Measurements from ENCODE around the gene ZNF740. TPM values are rescaled to one million over a fixed set of nuclear protein-coding genes. Genes with fewer than 3 reads are reported as not detected.

ZNF740 gene
- total and polyA plus RNA-seq, 2 of the 8 experiments (the other 6 are each of a cell fraction or from before 2014, with no cell fraction given): 8.2 to 40.0 TPM

- DNase-seq (ENCODE audit: low read depth in 1 of 2, low spot score in 2 of 2) (no peak), FAIRE-seq (no peak)
- Histone ChIP-seq H4K8ac (ENCODE audit: extremely low read depth, insufficient read depth, low read length) (no peak overlapping the region), H3K4ac (replicated peaks; ENCODE audit: insufficient read length, low read depth, low read length) (no peak overlapping the region), H3K4me2 (ENCODE audit: insufficient read depth in 1 of 2, low read depth in 2 of 2, low read length in 2 of 2) (no peak overlapping the region), H2AK5ac (ENCODE audit: low read depth, low read length) (no peak overlapping the region), H3K36me3 (ENCODE audit: control insufficient read depth in 2 of 4, insufficient read depth in 4 of 4, low read length in 3 of 4) (peaks cover 0 to under 1% (median 0%) of the 10 kb centered on the region in 4 experiments; a peak in 1 of 8 replicates), H3K18ac (ENCODE audit: extremely low read depth, low read length) (no peak overlapping the region), H4K91ac (replicated peaks; ENCODE audit: insufficient read length, low read length) (no peak overlapping the region), H2BK5ac (ENCODE audit: low read depth, low read length) (no peak overlapping the region), H2BK20ac (ENCODE audit: low read length) (no peak overlapping the region), H4K20me1 (replicated peaks in 1 of 2; ENCODE audit: control insufficient read depth in 1 of 2, insufficient read depth in 2 of 2, low read length in 2 of 2) (peaks cover 4 to 8% of the 10 kb centered on the region in 2 experiments), H3K27ac (ENCODE audit: low read depth, low read length) (no peak overlapping the region), H2BK120ac (replicated peaks; ENCODE audit: low read depth, low read length) (no peak overlapping the region), H4K5ac (ENCODE audit: insufficient read length, low read depth, low read length) (no peak overlapping the region), H3K4me3 (ENCODE audit: extremely low read depth in 1 of 4, insufficient read depth in 2 of 4, low read depth in 3 of 4, low read length in 4 of 4) (no peak overlapping the region), H3K79me2 (ENCODE audit: control insufficient read depth in 1 of 2, insufficient read depth in 2 of 2, low read length in 2 of 2) (no peaks in the 10 kb centered on the region; a peak in 1 of 4 replicates), H3K14ac (ENCODE audit: insufficient read length) (no peak overlapping the region), H3K27me3 (replicated peaks in 1 of 4; ENCODE audit: control insufficient read depth in 3 of 4, extremely low read depth in 1 of 4, insufficient read depth in 3 of 4, low read length in 3 of 4) (peaks cover 14 to 69% (median 50%) of the 10 kb centered on the region in 4 experiments), H3K9ac (replicated peaks in 1 of 4; ENCODE audit: extremely low read depth in 1 of 4, low read depth in 3 of 4, low read length in 3 of 4) (no peak overlapping the region), H3K79me1 (ENCODE audit: low read depth, low read length) (no peaks in the 10 kb centered on the region), H3K23ac (ENCODE audit: insufficient read length) (no peak overlapping the region), H3K23me2 (ENCODE audit: low read depth, low read length) (peaks cover 8% of the 10 kb centered on the region), H2BK15ac (ENCODE audit: low read length) (no peak overlapping the region), H2AFZ (ENCODE audit: low read length) (no peak overlapping the region), H2BK12ac (ENCODE audit: low read depth, low read length) (no peak overlapping the region), H3K56ac (replicated peaks; ENCODE audit: insufficient read length, low read depth, low read length) (no peak overlapping the region), H3K9me3 (ENCODE audit: insufficient read depth in 2 of 2, low read depth in 1 of 2, low read length in 1 of 2) (no peaks in the 10 kb centered on the region), H3K4me1 (replicated peaks in 1 of 4; ENCODE audit: control insufficient read depth in 3 of 4, insufficient read depth in 4 of 4, low read length in 3 of 4) (peaks cover 1 to 10% (median 6%) of the 10 kb centered on the region in 4 experiments; a peak in 6 of 7 replicates)
- ChIA-PET CTCF (ENCODE audit: partially characterized antibody) (interaction anchor here (0.7 to 3.9 kb wide), 7 partner anchors 13 to 239 kb away, joined by 3 to 21 read pairs (median 4); no protein-coding TSS in a partner anchor), POLR2A (ENCODE audit: partially characterized antibody) (interaction anchor here (0.6 kb wide), 1 partner anchor 32 kb away, joined by 3 read pairs; no protein-coding TSS in a partner anchor)
- 92% methylated on average over 3 of the region's 3 CpGs; no CpG with 5 or more reads in 1 of the 2 experiments for WGBS, 2 experiments (ENCODE audit: extremely low coverage in 1 of 2, insufficient coverage in 1 of 2, insufficient read length in 1 of 2, insufficient replicate concordance in 2 of 2, low coverage in 1 of 2, low lambda C conversion rate in 2 of 2, missing lambda C conversion rate in 1 of 2)
- TF ChIP-seq EGR1 (IDR thresholded peaks at IDR 0.05; ENCODE audit: borderline replicate concordance, low read depth, low read length): no peak
- no peak for TF ChIP-seq EZH2 (IDR thresholded peaks at IDR 0.05; ENCODE audit: low read depth, low read length, severe bottlenecking)
- TF ChIP-seq JUND (IDR thresholded peaks at IDR 0.05; ENCODE audit: low read length): no peak
These were observed 3.8 kb upstream of the ZNF740 start for GRCh38 chr12:53176750-53177149.
